ENCODE measurements around the gene FAM83E. TPM values are rescaled to one million over a fixed set of nuclear protein-coding genes. Genes with fewer than 3 reads are reported as not detected.

FAM83E gene
- total RNA-seq, 1 experiment from 2014 or later: not detected

GRCh38 chr19:48613024-48613851 lies 1.6 kb downstream of the FAM83E start:
- DNase-seq (ENCODE audit: low read depth): no peak

- no peak for DNase-seq (ENCODE audit: low read depth)
These were observed 3.0 kb downstream of the FAM83E start for GRCh38 chr19:48611872-48612271.

GRCh38 chr19:48609571-48610108 lies 5.2 kb downstream of the FAM83E start:
- DNase-seq (ENCODE audit: low read depth): no peak

GRCh38 chr19:48608798-48609263 lies 6.0 kb downstream of the FAM83E start:
- DNase-seq (ENCODE audit: low read depth): peak; percentile 70

- no peak for DNase-seq (ENCODE audit: low read depth)
These were observed 7.5 kb downstream of the FAM83E start for GRCh38 chr19:48607359-48607755.

- DNase-seq (ENCODE audit: low read depth): no peak
These were observed 8.2 kb downstream of the FAM83E start, which contains the start of gene SPACA4 for GRCh38 chr19:48606463-48607358. TSS of gene SPACA4 (plus strand) at chr19:48606742. CDS start at chr19:48606979, 237 bp downstream.

- DNase-seq (ENCODE audit: low read depth): no peak
These were observed 11.0 kb downstream of the FAM83E start for GRCh38 chr19:48603850-48604249.

- DNase-seq (ENCODE audit: low read depth): no peak
These were observed 11.4 kb downstream of the FAM83E start for GRCh38 chr19:48603449-48603848.

- no peak for DNase-seq (ENCODE audit: low read depth)
These were observed 11.9 kb downstream of the FAM83E start for GRCh38 chr19:48603001-48603400.

GRCh38 chr19:48600679-48601417 lies 14.0 kb downstream of the FAM83E start:
- no peak for DNase-seq (ENCODE audit: low read depth)

GRCh38 chr19:48598996-48599700 lies 15.7 kb downstream of the FAM83E start:
- no peak for DNase-seq (ENCODE audit: low read depth)

- DNase-seq (ENCODE audit: low read depth): peak; percentile 46
These were observed 18.0 kb downstream of the FAM83E start for GRCh38 chr19:48596679-48597465.

GRCh38 chr19:48596237-48596636 lies 18.6 kb downstream of the FAM83E start:
- DNase-seq (ENCODE audit: low read depth): no peak

GRCh38 chr19:48595833-48596232 lies 19.0 kb downstream of the FAM83E start:
- no peak for DNase-seq (ENCODE audit: low read depth)

- DNase-seq (ENCODE audit: low read depth): no peak
These were observed 19.7 kb downstream of the FAM83E start for GRCh38 chr19:48595171-48595570.

GRCh38 chr19:48591021-48591420 lies 23.9 kb downstream of the FAM83E start:
- DNase-seq (ENCODE audit: low read depth): peak; percentile 9

- peak; percentile 93 for DNase-seq (ENCODE audit: low read depth)
These were observed 26.0 kb downstream of the FAM83E start for GRCh38 chr19:48588670-48589401.

GRCh38 chr19:48587387-48587786 lies 27.5 kb downstream of the FAM83E start:
- DNase-seq (ENCODE audit: low read depth): no peak

GRCh38 chr19:48582168-48582567 lies 32.7 kb downstream of the FAM83E start:
- DNase-seq (ENCODE audit: low read depth): no peak
